ENCODE results near the gene HOXB9. TPM values are rescaled to one million over a fixed set of nuclear protein-coding genes. Genes with fewer than 3 reads are reported as not detected.

HOXB9 gene
- total and polyA plus RNA-seq, 8 donors = 0.25 TPM; not detected in 7

- FAIRE-seq (no peak), DNase-seq (no peak), ATAC-seq (no peak)
- TF ChIP-seq CTCF (IDR thresholded peaks at IDR 0.05) = no peak
- 43% methylated on average over 17 of the region's 17 CpGs for WGBS, 2 donors
- Histone ChIP-seq H3K4me1 (peaks cover 0 to 12% (median 0%) of the 10 kb centered on the region in 3 donors), H3K27ac (no peak overlapping the region), H3K27me3 (peaks cover 0 to 91% (median 12%) of the 10 kb centered on the region in 4 donors), H3K4me3 (no peak overlapping the region), H3K9me3 (no peaks in the 10 kb centered on the region), H3K36me3 (no peaks in the 10 kb centered on the region)
- intact Hi-C loops (cut with DNase I) = no loop called here
These were observed 25.7 kb downstream of the HOXB9 start for GRCh38 chr17:48600244-48601098.

GRCh38 chr17:48599354-48599753 lies 26.8 kb downstream of the HOXB9 start:
- no peak for TF ChIP-seq CTCF (IDR thresholded peaks at IDR 0.05)
- no peak overlapping the region for H3K27ac ChIP-seq
- no peak for DNase-seq
- WGBS, 2 donors = 51 to 55% methylated on average over 5 of the region's 5 CpGs
- H3K27me3 ChIP-seq = peaks cover 0 to 89% (median 9%) of the 10 kb centered on the region in 4 donors
- no peak overlapping the region for H3K4me3 ChIP-seq
- no peaks in the 10 kb centered on the region for H3K36me3 ChIP-seq
- no peaks in the 10 kb centered on the region for H3K9me3 ChIP-seq
- no peak for FAIRE-seq
- intact Hi-C loops (cut with DNase I) = loop anchor here in 1 of 3 donors (10.0 kb wide), 1 partner anchor 245 kb away; no protein-coding TSS in a partner anchor
- peaks cover 0 to 12% (median 0%) of the 10 kb centered on the region in 3 donors for H3K4me1 ChIP-seq
- ATAC-seq = no peak

- H3K4me3 ChIP-seq = no peak overlapping the region
- H3K4me1 ChIP-seq = peaks cover 0 to 12% (median 0%) of the 10 kb centered on the region in 3 donors
- no peak for DNase-seq
- ATAC-seq = no peak
- WGBS, 2 donors = 14 to 21% methylated on average over 7 of the region's 7 CpGs
- no peak for TF ChIP-seq CTCF (IDR thresholded peaks at IDR 0.05)
- no peak for FAIRE-seq
- H3K9me3 ChIP-seq = no peaks in the 10 kb centered on the region
- no peaks in the 10 kb centered on the region for H3K36me3 ChIP-seq
- intact Hi-C loops (cut with DNase I) = loop anchor here in 1 of 3 donors (10.0 kb wide), 1 partner anchor 244 kb away; no protein-coding TSS in a partner anchor
- no peak overlapping the region for H3K27ac ChIP-seq
- H3K27me3 ChIP-seq = peaks cover 0 to 89% (median 9%) of the 10 kb centered on the region in 4 donors
These were observed 27.4 kb downstream of the HOXB9 start for GRCh38 chr17:48598736-48599135.

- H3K9me3 ChIP-seq = no peaks in the 10 kb centered on the region
- no peaks in the 10 kb centered on the region for H3K36me3 ChIP-seq
- intact Hi-C loops (cut with DNase I) = loop anchor here in 1 of 3 donors (10.0 kb wide), 1 partner anchor 243 kb away; no protein-coding TSS in a partner anchor
- no peak for TF ChIP-seq CTCF (IDR thresholded peaks at IDR 0.05)
- peaks cover 0 to 88% (median 8%) of the 10 kb centered on the region in 4 donors for H3K27me3 ChIP-seq
- ATAC-seq = peak; percentile 28 to 53 (median 50)
- H3K27ac ChIP-seq = peak overlapping the region in 2 of 4 donors; percentile 1 to 48
- peaks cover 0 to 12% (median 0%) of the 10 kb centered on the region in 3 donors for H3K4me1 ChIP-seq
- FAIRE-seq = no peak
- DNase-seq = peak in 2 of 6 donors; percentile 80 to 82
- peak overlapping the region; percentile 28 to 50 (median 32) for H3K4me3 ChIP-seq
- 2% methylated on average over 65 to 68 of the region's 68 CpGs for WGBS, 2 donors
These were observed 28.2 kb downstream of the HOXB9 start for GRCh38 chr17:48597778-48598631.

All from pancreas (tissue), 10 donors.